Activated CD8-positive, alpha-beta memory T cell treated with anti-CD3 and anti-CD28 coated beads, Interleukin-2, amount 50 U/mL, for 4 hours (primary cell): ENCODE results near the gene GGN.
"Not testable (repeated sequence)": the region's sequence is repeated elsewhere in the genome, so short reads cannot be mapped to it uniquely, and the experiment has no call there.

Source experiments
- DNase-seq: peaks from one replicate; pipeline ENCODE4 v3.0.0-alpha.2; 2020

GGN gene

GRCh38 chr19:38411041-38411712, 23.3 kb upstream of the GGN start:
- DNase-seq: no peak

GRCh38 chr19:38410407-38410806, 22.6 kb upstream of the GGN start:
- DNase-seq: not testable (repeated sequence)

GRCh38 chr19:38409631-38410133, 21.8 kb upstream of the GGN start:
- no peak for DNase-seq

GRCh38 chr19:38405276-38405675, 17.4 kb upstream of the GGN start:
- no peak for DNase-seq

- DNase-seq: no peak
Measured at GRCh38 chr19:38404858-38405257, 17.0 kb upstream of the GGN start.

- DNase-seq: peak; percentile 97
Measured at GRCh38 chr19:38402967-38403674, 15.3 kb upstream of the GGN start, which contains the start of gene FAM98C. Gene FAM98C, plus strand, starts transcription at chr19:38403093. Its CDS starts 61 bp downstream, at chr19:38403154.

- no peak for DNase-seq
Measured at GRCh38 chr19:38402623-38402966, 14.8 kb upstream of the GGN start.

- no peak for DNase-seq
Measured at GRCh38 chr19:38401148-38401547, 13.3 kb upstream of the GGN start.

GRCh38 chr19:38400361-38400760, 12.5 kb upstream of the GGN start:
- no peak for DNase-seq

- DNase-seq: no peak
Measured at GRCh38 chr19:38399537-38399936, 11.7 kb upstream of the GGN start.

GRCh38 chr19:38399081-38399480, 11.2 kb upstream of the GGN start:
- DNase-seq: no peak

- DNase-seq: peak; percentile 49
Measured at GRCh38 chr19:38395381-38396114, 7.7 kb upstream of the GGN start.

GRCh38 chr19:38394488-38394887, 6.7 kb upstream of the GGN start:
- DNase-seq: peak; percentile 67

- DNase-seq: no peak
Measured at GRCh38 chr19:38392707-38393308, 5.0 kb upstream of the GGN start.

GRCh38 chr19:38391911-38392464, 4.2 kb upstream of the GGN start:
- no peak for DNase-seq

- no peak for DNase-seq
Measured at GRCh38 chr19:38389957-38390924, 2.4 kb upstream of the GGN start.

GRCh38 chr19:38389101-38389925, 1.5 kb upstream of the GGN start:
- DNase-seq: no peak

GRCh38 chr19:38388349-38389100, 691 bp upstream of the GGN start, which contains the start of gene SPRED3:
Gene SPRED3, plus strand, starts transcription at chr19:38388697. Its CDS starts 1,606 bp downstream, at chr19:38390303.
- DNase-seq: no peak

- DNase-seq: no peak
Measured at GRCh38 chr19:38386971-38387549, 774 bp downstream of the GGN start.
